Activated CD8-positive, alpha-beta memory T cell treated with anti-CD3 and anti-CD28 coated beads for 36 hours (primary cell): ENCODE measurements around the gene SNCG. TPM values are rescaled to one million over a fixed set of nuclear protein-coding genes. Genes with fewer than 3 reads are reported as not detected.
"Not testable (repeated sequence)": the region's sequence is repeated elsewhere in the genome, so short reads cannot be mapped to it uniquely, and the experiment has no call there.

Experiments
- CTCF ChIA-PET: fragments of 350-600 bp; sonication (Branson Sonifier 250); formaldehyde crosslinking; loops from one replicate; lab custom pipeline; 2021; ENCODE audit warnings: antibody characterized with exemption; lab: Charles Lee
- POLR2A ChIA-PET: fragments of 350-600 bp; sonication (Branson Sonifier 250); formaldehyde crosslinking; loops from one replicate; lab custom pipeline; 2021; ENCODE audit warnings: antibody characterized with exemption; lab: Charles Lee
- total RNA-seq, 2 experiments: library from RNA; stranded (reverse); gene quantifications; one replicate each; pipeline ENCODE4 v1.2.3, GENCODE V29; 2021

SNCG gene
- total RNA-seq, 2 experiments from 2014 or later, result not detected

DNA sequence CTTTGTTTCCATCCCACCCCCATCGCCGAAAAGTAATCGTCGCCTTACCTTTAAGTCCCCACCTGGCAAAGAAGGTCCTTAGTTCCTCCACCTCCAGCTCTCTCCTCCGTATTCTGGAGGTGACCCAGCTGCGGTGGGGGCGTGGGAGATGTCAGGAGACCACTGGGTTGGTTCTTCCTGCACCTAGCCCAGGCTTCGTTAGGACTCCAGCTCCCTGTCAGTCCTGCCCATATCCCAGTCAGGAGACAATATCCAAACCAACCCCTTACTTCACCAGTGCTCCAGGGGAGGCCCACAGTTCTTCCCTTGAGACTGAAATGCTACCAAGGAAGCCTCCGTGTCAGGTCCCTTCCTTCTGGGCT is 10.6 kb downstream of the SNCG start:
- CTCF ChIA-PET, result interaction anchor here (1.1 to 1.6 kb wide), 3 partner anchors 27 to 569 kb away, joined by 3 to 5 read pairs (median 4); no protein-coding TSS in a partner anchor
- POLR2A ChIA-PET, result no interaction called here

GRCh38 chr10:86969421-86970041 is 11.1 kb downstream of the SNCG start:
- ChIA-PET CTCF (interaction anchor here (0.6 to 1.6 kb wide), 3 partner anchors 28 to 90 kb away, joined by 3 to 6 read pairs (median 5); no protein-coding TSS in a partner anchor), POLR2A (no interaction called here)

- CTCF ChIA-PET, result interaction anchor here (0.6 to 1.5 kb wide), 3 partner anchors 10 to 89 kb away, joined by 3 to 6 read pairs (median 4); no protein-coding TSS in a partner anchor
- POLR2A ChIA-PET, result interaction anchor here (1.0 kb wide), 1 partner anchor 123 kb away, joined by 5 read pairs; no protein-coding TSS in a partner anchor
Observed at GRCh38 chr10:86970162-86970981, 12.0 kb downstream of the SNCG start.

GRCh38 chr10:86970982-86971231 is 12.5 kb downstream of the SNCG start:
- ChIA-PET CTCF (interaction anchor here (1.5 kb wide), 1 partner anchor 11 kb away, joined by 4 read pairs; no protein-coding TSS in a partner anchor), POLR2A (interaction anchor here (1.0 kb wide), 1 partner anchor 122 kb away, joined by 5 read pairs; no protein-coding TSS in a partner anchor)

GRCh38 chr10:86971232-86971991 is 13.0 kb downstream of the SNCG start:
- POLR2A ChIA-PET, result interaction anchor here (1.0 kb wide), 1 partner anchor 122 kb away, joined by 5 read pairs; no protein-coding TSS in a partner anchor
- CTCF ChIA-PET, result interaction anchor here (1.5 kb wide), 1 partner anchor 11 kb away, joined by 4 read pairs; no protein-coding TSS in a partner anchor

DNA sequence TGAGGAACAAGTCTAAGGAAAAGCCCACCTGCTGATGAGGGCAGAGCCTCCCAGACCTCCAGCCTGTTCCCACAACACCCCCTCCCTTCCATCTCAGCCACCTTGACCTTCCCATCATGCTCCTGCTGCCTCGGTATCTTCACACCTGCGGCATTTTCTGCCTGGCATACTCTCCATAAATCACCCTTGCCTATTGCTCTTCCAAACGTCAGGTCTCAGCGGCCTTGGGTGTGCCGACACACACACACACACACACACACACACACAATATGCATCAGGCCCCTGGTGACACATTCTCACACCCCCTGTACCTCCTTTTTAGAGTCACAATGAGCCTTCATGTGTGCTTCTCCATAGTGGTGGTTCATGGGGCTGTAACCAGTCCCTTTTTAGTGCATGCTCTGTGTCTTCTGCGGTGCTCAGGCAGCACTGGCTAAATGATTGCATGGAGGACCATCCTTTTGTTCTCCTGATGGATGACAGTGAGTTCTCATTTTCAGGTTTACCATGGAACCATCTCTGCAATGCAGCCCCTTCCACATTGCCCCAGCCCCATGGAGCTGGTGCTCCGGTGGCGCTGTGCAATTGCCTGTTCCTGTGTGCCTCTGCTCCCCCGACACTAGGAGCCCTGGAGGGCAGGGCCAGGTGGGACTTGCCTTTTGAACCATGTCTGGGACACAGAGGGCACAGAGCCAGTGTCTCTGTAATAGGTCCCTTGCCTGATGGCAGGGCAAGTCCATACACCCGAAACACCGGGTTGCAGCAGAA is 14.4 kb downstream of the SNCG start:
- POLR2A ChIA-PET, result no interaction called here
- CTCF ChIA-PET, result no interaction called here

DNA sequence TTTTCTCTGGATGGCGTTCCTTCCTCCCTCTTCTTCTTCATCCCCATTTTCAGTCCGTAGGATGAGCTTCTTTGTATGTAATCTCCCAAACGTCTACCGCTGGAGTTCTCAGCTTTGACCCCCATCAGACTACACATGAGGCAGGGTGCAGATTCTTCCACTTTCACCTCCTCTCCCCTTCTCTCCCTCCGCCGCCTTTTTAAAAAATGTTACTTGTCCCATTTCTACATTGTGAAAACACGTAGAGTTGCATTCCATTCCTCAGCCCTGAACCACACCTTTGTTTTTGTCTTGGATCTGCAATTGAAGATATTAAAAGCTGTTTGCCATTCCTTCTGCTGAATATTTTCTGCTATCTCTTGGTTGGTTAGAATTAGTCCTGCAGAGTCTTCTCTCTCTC is 16.1 kb downstream of the SNCG start:
- CTCF ChIA-PET, result interaction anchor here (0.7 kb wide), 1 partner anchor 109 kb away, joined by 3 read pairs; no protein-coding TSS in a partner anchor
- POLR2A ChIA-PET, result no interaction called here

- ChIA-PET CTCF (interaction anchor here (0.6 kb wide), 2 partner anchors 47 to 98 kb away, joined by 3 to 4 read pairs; no protein-coding TSS in a partner anchor), POLR2A (no interaction called here)
Observed at GRCh38 chr10:86976362-86977056, 18.1 kb downstream of the SNCG start.

GRCh38 chr10:86978457-86978856 is 20.1 kb downstream of the SNCG start:
- POLR2A ChIA-PET, result not testable (repeated sequence)

DNA sequence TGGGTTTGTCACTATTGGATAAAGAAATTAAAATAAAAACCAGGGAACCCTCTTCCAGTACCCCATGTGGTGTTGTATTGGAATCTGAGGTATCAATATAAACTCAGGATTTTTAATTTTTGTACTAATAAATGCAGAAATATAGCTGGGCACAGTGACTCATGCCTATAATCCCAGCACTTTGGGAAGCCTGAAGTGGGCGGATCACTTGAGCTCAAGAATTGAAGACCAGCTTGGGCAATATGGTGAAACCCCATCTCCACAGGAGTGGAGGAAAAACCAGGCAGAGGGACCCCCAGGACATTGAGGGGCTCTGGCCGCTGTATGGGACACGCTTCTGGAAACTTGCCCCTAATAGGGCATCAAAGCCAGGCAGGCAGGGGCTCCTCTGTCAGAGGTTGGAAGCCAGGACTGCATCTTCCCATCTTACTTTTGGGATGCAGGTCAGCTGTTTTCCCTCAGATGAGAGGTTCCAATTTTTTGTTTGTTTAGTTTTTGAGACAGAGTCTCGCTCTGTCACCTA is 21.0 kb downstream of the SNCG start:
- CTCF ChIA-PET, result no interaction called here
- POLR2A ChIA-PET, result no interaction called here

More at GRCh38 chr10:86978457-86978856, 20.1 kb downstream of the SNCG start:
- CTCF ChIA-PET, result interaction anchor here (1.1 kb wide), 1 partner anchor 12 kb away, joined by 3 read pairs; no protein-coding TSS in a partner anchor

GRCh38 chr10:86979977-86980448 is 21.6 kb downstream of the SNCG start:
- POLR2A ChIA-PET, result no interaction called here
- CTCF ChIA-PET, result no interaction called here

DNA sequence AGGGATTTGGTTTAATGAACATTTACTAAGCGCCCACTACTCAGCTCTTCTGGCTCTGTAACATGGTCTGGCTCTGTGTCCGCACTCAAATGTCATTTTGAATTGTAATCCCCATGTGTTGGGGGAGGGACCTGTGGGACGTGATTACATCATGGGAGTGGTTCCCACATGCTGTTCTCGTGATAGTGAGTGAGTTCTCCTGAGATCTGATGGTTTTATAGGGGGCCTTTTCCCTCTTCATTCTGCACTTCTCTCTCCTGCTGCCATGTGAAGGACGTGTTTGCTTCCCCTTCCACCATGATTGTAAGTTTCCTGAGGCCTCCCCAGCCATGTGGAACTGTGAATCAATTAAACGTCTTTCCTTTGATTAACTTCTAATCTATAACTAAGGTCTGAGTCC is 22.6 kb downstream of the SNCG start:
- POLR2A ChIA-PET, CTCF ChIA-PET: not testable (repeated sequence)

DNA sequence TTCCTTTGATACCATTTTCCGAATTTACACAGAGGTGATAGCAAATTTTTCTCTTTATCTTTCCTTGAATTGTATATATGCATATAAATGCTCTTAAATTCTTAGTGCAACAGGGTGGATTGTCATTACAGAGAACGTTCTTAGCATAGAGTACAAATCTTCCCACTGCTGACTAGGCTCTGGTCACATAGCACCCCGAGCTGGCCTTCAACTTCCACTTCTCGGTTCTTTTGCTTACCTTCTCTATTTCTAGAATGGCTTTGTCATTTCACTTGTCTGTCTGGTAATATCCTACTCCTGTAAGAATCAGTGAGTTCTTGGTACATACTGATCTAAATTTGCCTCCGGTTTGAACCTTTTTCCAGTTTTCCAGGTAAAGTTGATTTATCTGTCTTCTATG is 23.3 kb downstream of the SNCG start:
- CTCF ChIA-PET, result no interaction called here
- POLR2A ChIA-PET, result no interaction called here

- POLR2A ChIA-PET, CTCF ChIA-PET: not testable (repeated sequence)
Observed at GRCh38 chr10:86984498-86984897, 26.1 kb downstream of the SNCG start.

DNA sequence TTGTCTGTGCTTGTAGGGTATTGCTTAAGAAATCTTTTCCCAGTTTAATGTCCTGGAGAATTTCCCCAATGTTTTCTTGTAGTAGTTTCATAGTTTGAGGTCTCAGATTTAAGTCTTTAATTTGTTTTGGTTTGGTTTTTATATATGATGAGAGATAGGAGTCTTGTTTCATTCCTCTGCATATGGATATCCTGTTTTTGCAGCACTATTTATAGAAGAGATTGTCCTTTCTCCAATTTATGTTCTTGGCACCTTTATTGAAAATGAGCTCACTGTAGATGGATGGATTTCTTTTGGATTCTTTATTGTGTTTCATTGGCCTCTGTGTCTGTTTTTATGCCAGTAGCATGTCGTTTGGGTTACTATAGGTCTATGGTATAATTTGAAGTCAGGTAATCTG is 30.1 kb downstream of the SNCG start:
- ChIA-PET CTCF (no interaction called here), POLR2A (no interaction called here)

GRCh38 chr10:86991362-86991761 is 33.0 kb downstream of the SNCG start:
- POLR2A ChIA-PET, CTCF ChIA-PET: not testable (repeated sequence)

- CTCF ChIA-PET, result interaction anchor here (0.6 kb wide), 1 partner anchor 53 kb away, joined by 3 read pairs; no protein-coding TSS in a partner anchor
- POLR2A ChIA-PET, result no interaction called here
Observed at GRCh38 chr10:86992456-86992855, 34.1 kb downstream of the SNCG start.

- ChIA-PET CTCF (no interaction called here), POLR2A (no interaction called here)
Observed at GRCh38 chr10:86992929-86993328, 34.5 kb downstream of the SNCG start.
